Neural crest cell (in vitro differentiated cells): ENCODE measurements around the gene EFCAB11. TPM values are rescaled to one million over a fixed set of nuclear protein-coding genes. Genes with fewer than 3 reads are reported as not detected.

ENCODE experiments used
- DNase-seq: peaks from one replicate; pipeline ENCODE4 v3.0.0; 2021; ENCODE audit warnings: low read depth, mixed read lengths, low spot score
- H3K27ac Mint-ChIP-seq: one replicate; pipeline ENCODE4 v1.8.0; 2021; ENCODE audit warnings: mild to moderate bottlenecking, mixed read lengths; ENCODE audit not compliant: unreplicated experiment
- H3K27me3 Mint-ChIP-seq: 2 replicates; pipeline ENCODE4 v1.8.0; 2021; ENCODE audit warnings: low read depth, mild to moderate bottlenecking, mixed read lengths
- H3K36me3 Mint-ChIP-seq: 2 replicates; pipeline ENCODE4 v1.8.0; 2021; ENCODE audit warnings: low read depth, mild to moderate bottlenecking, mixed read lengths
- H3K4me1 Mint-ChIP-seq: 2 replicates; pipeline ENCODE4 v1.8.0; 2021; ENCODE audit warnings: mixed read lengths
- H3K4me3 Mint-ChIP-seq: one replicate; pipeline ENCODE4 v1.8.0; 2021; ENCODE audit warnings: mild to moderate bottlenecking, mixed read lengths
- H3K9me3 Mint-ChIP-seq: 2 replicates; pipeline ENCODE4 v1.8.0; 2021; ENCODE audit warnings: mixed read lengths
- total RNA-seq: library from RNA; stranded (reverse); gene quantifications from 2 replicates; pipeline ENCODE4 v1.2.1, GENCODE V29; 2021
- TF ChIP-seq, protein P1 (sequence below): fragments of 200-600 bp; sonication (generic); conservative IDR thresholded peaks from 2 replicates; pipeline ENCODE4 v1.5.0; 2021; ENCODE audit warnings: antibody characterized with exemption, mild to moderate bottlenecking

The EFCAB11 gene
- total RNA-seq, 1 donor from 2014 or later, result 15.4 TPM

DNA sequence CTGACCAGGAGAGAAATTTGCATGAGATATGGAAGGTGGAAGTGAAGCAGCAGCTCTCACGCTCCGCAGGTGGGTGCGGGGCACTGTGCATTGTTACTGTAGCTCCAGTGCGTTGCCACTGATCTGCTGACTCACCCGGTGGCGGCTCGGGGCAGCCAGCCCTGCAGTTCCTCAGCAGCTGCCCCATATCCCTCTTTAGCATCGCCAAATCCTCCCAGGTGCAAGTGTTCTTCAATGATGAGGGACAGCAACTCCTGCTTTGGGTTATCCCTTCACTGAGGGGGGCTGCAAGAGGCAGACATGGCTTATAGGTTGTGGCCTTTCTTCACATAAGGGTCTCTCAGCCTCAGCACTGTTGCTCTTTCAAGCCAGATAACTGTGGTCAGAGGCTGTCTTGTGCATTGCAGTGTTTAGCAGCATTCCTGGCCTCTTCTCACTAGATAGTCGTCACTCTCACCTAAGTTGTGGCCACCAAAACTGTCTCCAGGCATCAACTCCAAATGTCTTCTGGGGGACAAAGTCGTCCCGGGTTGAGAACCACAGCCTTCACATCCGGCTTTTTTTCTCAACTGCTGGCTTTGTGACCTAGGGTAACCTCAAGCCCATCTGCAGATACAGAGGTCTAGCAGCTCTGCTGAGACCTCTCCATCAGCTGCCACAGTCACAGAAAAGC lies 180.8 kb downstream of the EFCAB11 start:
- no peak for DNase-seq
- H3K36me3 Mint-ChIP-seq, result no peaks in the 10 kb centered on the region
- peaks cover 24% of the 10 kb centered on the region for H3K4me1 Mint-ChIP-seq
- H3K9me3 Mint-ChIP-seq, result peaks cover 7% of the 10 kb centered on the region
- no peak overlapping the region for H3K27ac Mint-ChIP-seq
- TF ChIP-seq, protein P1, sequence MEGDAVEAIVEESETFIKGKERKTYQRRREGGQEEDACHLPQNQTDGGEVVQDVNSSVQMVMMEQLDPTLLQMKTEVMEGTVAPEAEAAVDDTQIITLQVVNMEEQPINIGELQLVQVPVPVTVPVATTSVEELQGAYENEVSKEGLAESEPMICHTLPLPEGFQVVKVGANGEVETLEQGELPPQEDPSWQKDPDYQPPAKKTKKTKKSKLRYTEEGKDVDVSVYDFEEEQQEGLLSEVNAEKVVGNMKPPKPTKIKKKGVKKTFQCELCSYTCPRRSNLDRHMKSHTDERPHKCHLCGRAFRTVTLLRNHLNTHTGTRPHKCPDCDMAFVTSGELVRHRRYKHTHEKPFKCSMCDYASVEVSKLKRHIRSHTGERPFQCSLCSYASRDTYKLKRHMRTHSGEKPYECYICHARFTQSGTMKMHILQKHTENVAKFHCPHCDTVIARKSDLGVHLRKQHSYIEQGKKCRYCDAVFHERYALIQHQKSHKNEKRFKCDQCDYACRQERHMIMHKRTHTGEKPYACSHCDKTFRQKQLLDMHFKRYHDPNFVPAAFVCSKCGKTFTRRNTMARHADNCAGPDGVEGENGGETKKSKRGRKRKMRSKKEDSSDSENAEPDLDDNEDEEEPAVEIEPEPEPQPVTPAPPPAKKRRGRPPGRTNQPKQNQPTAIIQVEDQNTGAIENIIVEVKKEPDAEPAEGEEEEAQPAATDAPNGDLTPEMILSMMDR, result no peak
- peaks cover 10% of the 10 kb centered on the region for H3K27me3 Mint-ChIP-seq
- H3K4me3 Mint-ChIP-seq, result no peak overlapping the region

GRCh38 chr14:89773151-89773550 lies 181.4 kb downstream of the EFCAB11 start:
- no peaks in the 10 kb centered on the region for H3K36me3 Mint-ChIP-seq
- H3K27ac Mint-ChIP-seq, result no peak overlapping the region
- TF ChIP-seq, protein P1, result no peak
- peaks cover under 1% of the 10 kb centered on the region for H3K9me3 Mint-ChIP-seq
- H3K4me3 Mint-ChIP-seq, result no peak overlapping the region
- H3K27me3 Mint-ChIP-seq, result peaks cover 10% of the 10 kb centered on the region
- peaks cover 18% of the 10 kb centered on the region for H3K4me1 Mint-ChIP-seq
- no peak for DNase-seq

DNA sequence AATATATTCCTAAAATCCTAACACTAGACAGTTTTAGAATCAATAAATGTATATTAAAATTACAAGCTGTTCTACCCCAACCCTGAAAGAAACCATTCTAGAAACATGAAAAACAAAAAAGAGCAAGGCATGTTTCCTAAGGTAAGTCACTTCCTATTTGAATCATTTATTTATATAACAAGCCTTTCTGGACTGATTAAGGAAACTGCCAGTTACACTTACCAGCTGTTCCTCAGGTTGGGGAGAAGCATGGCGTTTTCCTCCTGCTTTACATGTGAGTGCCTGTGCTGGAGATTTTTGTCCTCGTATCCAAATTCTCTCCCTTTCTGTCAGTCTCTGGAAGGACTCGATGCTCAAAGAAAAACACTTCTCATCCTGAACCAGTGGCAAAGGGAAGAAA lies 183.3 kb downstream of the EFCAB11 start:
- Mint-ChIP-seq H3K27ac (no peak overlapping the region), H3K36me3 (no peaks in the 10 kb centered on the region), H3K4me1 (peaks cover 15% of the 10 kb centered on the region), H3K9me3 (peaks cover 3% of the 10 kb centered on the region), H3K4me3 (no peak overlapping the region), H3K27me3 (peaks cover 10% of the 10 kb centered on the region)
- TF ChIP-seq, protein P1, result no peak
- DNase-seq, result no peak

DNA sequence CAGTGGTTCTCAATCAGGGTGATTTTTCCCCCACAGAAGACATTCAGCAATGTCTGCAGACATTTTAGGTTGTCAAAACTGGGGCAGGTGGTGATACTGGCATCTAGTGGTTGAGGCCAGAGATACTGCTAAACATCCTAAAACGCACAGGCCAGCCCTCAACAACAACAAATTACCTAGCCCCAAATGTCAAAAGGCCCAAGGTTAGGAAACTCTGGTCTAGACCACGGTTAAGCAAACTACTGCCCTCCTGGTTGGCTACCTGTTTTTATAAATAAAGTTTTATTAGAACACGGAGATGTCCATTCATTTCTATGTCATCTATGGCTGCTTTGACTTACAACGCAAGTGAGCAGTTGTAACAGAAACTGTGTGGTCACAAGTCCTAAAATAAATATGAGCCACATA lies 186.7 kb downstream of the EFCAB11 start:
- Mint-ChIP-seq H3K36me3 (no peaks in the 10 kb centered on the region), H3K9me3 (peaks cover 3% of the 10 kb centered on the region), H3K27ac (no peak overlapping the region), H3K4me3 (no peak overlapping the region), H3K27me3 (peaks cover 7% of the 10 kb centered on the region), H3K4me1 (no peaks in the 10 kb centered on the region)
- DNase-seq, result peak; percentile 23
- TF ChIP-seq, protein P1, result peak; percentile 60

DNA sequence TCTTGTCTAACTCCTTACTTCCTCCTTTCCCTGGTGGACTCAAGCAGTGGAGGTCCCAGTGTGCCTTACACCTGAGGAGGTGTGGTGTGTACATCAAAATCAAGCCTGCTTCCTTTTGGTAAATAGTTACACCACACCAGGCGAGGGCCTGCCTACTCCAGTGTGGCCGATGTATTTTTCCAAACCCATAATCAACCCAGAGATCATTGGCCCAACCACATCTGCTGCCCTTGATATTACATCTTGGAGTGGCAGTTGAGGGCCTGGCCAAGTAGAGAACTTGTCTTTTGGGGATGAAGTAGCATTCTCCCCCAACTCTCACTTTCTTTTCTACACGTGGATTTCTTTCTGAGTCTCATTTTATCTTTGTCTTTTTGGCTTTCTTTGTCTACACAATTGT lies 187.4 kb downstream of the EFCAB11 start:
- TF ChIP-seq, protein P1, result no peak
- peaks cover 7% of the 10 kb centered on the region for H3K27me3 Mint-ChIP-seq
- peaks cover 3% of the 10 kb centered on the region for H3K9me3 Mint-ChIP-seq
- no peak overlapping the region for H3K27ac Mint-ChIP-seq
- H3K36me3 Mint-ChIP-seq, result no peaks in the 10 kb centered on the region
- H3K4me3 Mint-ChIP-seq, result no peak overlapping the region
- no peaks in the 10 kb centered on the region for H3K4me1 Mint-ChIP-seq
- DNase-seq, result no peak
